DMS79 (cell line): ENCODE data around the gene ZFP69B.
A peak's percentile ranks its signal among the peaks of the same experiment; 100 is the strongest.
"Not testable (repeated sequence)": the region's sequence is repeated elsewhere in the genome, so short reads cannot be mapped to it uniquely, and the experiment has no call there.

Experiments used
- DNase-seq: peaks from one replicate; lab custom pipeline; 2025; lab: John Stamatoyannopoulos, UW

The ZFP69B gene

GRCh38 chr1:40435876-40436275, 14.4 kb upstream of the ZFP69B start:
- no peak for DNase-seq

GRCh38 chr1:40438391-40439015, 11.8 kb upstream of the ZFP69B start:
- DNase-seq, result no peak

- peak; percentile 39 for DNase-seq
These were observed 11.0 kb upstream of the ZFP69B start for GRCh38 chr1:40439247-40439646.

- peak; percentile 54 for DNase-seq
These were observed 390 bp downstream of the ZFP69B start for GRCh38 chr1:40450495-40451237.

- no peak for DNase-seq
These were observed 936 bp downstream of the ZFP69B start for GRCh38 chr1:40451238-40451585.

- DNase-seq, result no peak
These were observed 4.6 kb downstream of the ZFP69B start for GRCh38 chr1:40454873-40455272.

GRCh38 chr1:40462956-40463590, 12.8 kb downstream of the ZFP69B start:
- DNase-seq, result no peak

- DNase-seq, result no peak
These were observed 19.1 kb downstream of the ZFP69B start for GRCh38 chr1:40469327-40469726.

GRCh38 chr1:40475268-40475667, 25.0 kb downstream of the ZFP69B start:
- no peak for DNase-seq

GRCh38 chr1:40476924-40477677, 26.8 kb downstream of the ZFP69B start, which contains the start of gene ZFP69:
ZFP69 (plus strand) TSS chr1:40477290; CDS start chr1:40479362, 2,072 bp downstream.
- DNase-seq, result peak; percentile 66

GRCh38 chr1:40477678-40478053, 27.4 kb downstream of the ZFP69B start:
- DNase-seq, result no peak

- DNase-seq, result no peak
These were observed 28.0 kb downstream of the ZFP69B start for GRCh38 chr1:40478276-40478675.

- DNase-seq, result no peak
These were observed 28.9 kb downstream of the ZFP69B start for GRCh38 chr1:40479156-40479555.

- no peak for DNase-seq
These were observed 45.1 kb downstream of the ZFP69B start for GRCh38 chr1:40495315-40495903.

GRCh38 chr1:40502651-40503050, 52.4 kb downstream of the ZFP69B start:
- not testable (repeated sequence) for DNase-seq

- no peak for DNase-seq
These were observed 57.7 kb downstream of the ZFP69B start for GRCh38 chr1:40507973-40508372.

- peak; percentile 47 for DNase-seq
These were observed 58.4 kb downstream of the ZFP69B start, which contains the start of gene EXO5 for GRCh38 chr1:40508375-40509341. EXO5 (plus strand) TSS chr1:40508767; CDS start chr1:40514545, 5,778 bp downstream.
